ENCODE measurements around the gene ZPBP2. TPM values are rescaled to one million over a fixed set of nuclear protein-coding genes. Genes with fewer than 3 reads are reported as not detected.

ZPBP2 gene
- total and polyA plus RNA-seq, 2 of the 13 experiments (the other 11 are each of a cell fraction or from before 2014, with no cell fraction given), result not detected

DNA sequence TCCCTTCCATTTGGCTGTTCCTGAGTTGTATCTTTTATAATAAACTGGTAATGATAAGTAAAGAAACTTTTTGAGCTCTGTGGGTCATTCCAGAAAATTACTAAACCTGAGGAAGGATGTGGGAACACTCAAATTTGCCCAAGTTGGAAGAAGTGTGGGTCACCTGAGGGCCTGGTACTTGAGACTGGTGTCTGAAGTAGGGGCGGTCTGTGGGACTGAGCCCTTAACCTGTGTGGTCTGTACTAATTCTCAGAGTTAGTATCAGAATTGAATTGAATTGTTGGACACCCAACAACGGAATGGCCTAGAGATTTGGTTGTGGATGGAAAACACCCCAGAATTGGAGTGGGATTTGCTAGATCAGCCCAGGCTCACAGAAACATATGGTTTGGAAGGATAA lies 47.0 kb upstream of the ZPBP2 start:
- no peaks in the 10 kb centered on the region for H3K36me3 ChIP-seq (replicated peaks in 1 of 2; ENCODE audit: control insufficient read depth in 1 of 2, insufficient read depth in 2 of 2, low read length in 2 of 2)
- WGBS (ENCODE audit: low lambda C conversion rate), result 39% methylated on average over 2 of the region's 2 CpGs
- no peak overlapping the region for H3K4me3 ChIP-seq (replicated peaks in 1 of 3; ENCODE audit: insufficient read depth in 1 of 3, low read depth in 2 of 3, low read length in 3 of 3)
- no peak overlapping the region for H3K4me2 ChIP-seq (ENCODE audit: low read depth, low read length)
- no peaks in the 10 kb centered on the region for H3K79me2 ChIP-seq (ENCODE audit: insufficient read depth, low read length)
- FAIRE-seq (no peak), ATAC-seq (no peak), DNase-seq (ENCODE audit: low spot score) (no peak)
- no peaks in the 10 kb centered on the region for H3K4me1 ChIP-seq (ENCODE audit: insufficient read depth, low read length)
- H3K27me3 ChIP-seq (ENCODE audit: control insufficient read depth in 1 of 2, insufficient read depth in 2 of 2, low read length in 2 of 2), result no peaks in the 10 kb centered on the region
- no peak overlapping the region for H3K27ac ChIP-seq (ENCODE audit: extremely low read length, insufficient read depth, low read length)
- in situ Hi-C loops (cut with HindIII; ENCODE audit: extremely low pct_ligation_motif_present, low pct_unique_long_range_greater_than_20kb), result no loop called here
- ChIA-PET POLR2A (no interaction called here), CTCF (ENCODE audit: low intra/inter-chr PET ratio, low total read pairs) (no interaction called here)
- no peak overlapping the region for H2AFZ ChIP-seq (ENCODE audit: low read length)
- TF ChIP-seq GATA4 (IDR thresholded peaks at IDR 0.05; ENCODE audit: borderline replicate concordance, low read depth), result no peak
- TF ChIP-seq ARHGAP35 (CRISPR knock-in tag; IDR thresholded peaks at IDR 0.05; ENCODE audit: borderline replicate concordance), result no peak
- no peak for TF ChIP-seq TEF (CRISPR knock-in tag; IDR thresholded peaks at IDR 0.05)
- no peak for TF ChIP-seq RBM39 (IDR thresholded peaks at IDR 0.05; ENCODE audit: low read depth, low read length, poor library complexity, severe bottlenecking)
- TF ChIP-seq, protein P1, sequence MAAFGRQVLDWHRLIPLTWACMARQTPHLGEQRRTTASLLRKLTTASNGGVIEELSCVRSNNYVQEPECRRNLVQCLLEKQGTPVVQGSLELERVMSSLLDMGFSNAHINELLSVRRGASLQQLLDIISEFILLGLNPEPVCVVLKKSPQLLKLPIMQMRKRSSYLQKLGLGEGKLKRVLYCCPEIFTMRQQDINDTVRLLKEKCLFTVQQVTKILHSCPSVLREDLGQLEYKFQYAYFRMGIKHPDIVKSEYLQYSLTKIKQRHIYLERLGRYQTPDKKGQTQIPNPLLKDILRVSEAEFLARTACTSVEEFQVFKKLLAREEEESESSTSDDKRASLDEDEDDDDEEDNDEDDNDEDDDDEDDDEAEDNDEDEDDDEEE (CRISPR knock-in tag; IDR thresholded peaks at IDR 0.05), result no peak
- no peak for TF ChIP-seq ZNF780A (CRISPR knock-in tag; IDR thresholded peaks at IDR 0.05)
- TF ChIP-seq ZNF629 (CRISPR knock-in tag; conservative IDR thresholded peaks at IDR 0.05), result no peak
- no peak for TF ChIP-seq ZNF563 (CRISPR knock-in tag; IDR thresholded peaks at IDR 0.05)
- no peaks in the 10 kb centered on the region for H4K20me1 ChIP-seq (ENCODE audit: insufficient read depth, low read length)
- BruUV-seq (replicated peaks), result no TSS peak
- peaks cover 18% of the 10 kb centered on the region for H3K9me3 ChIP-seq (ENCODE audit: low read length)
- intact Hi-C loops (cut with micrococcal nuclease; ENCODE audit: unreplicated experiment), result no loop called here
- no peak overlapping the region for H3K9ac ChIP-seq (ENCODE audit: insufficient read depth, low read depth, low read length)
